Activated CD4-positive, CD25-positive, alpha-beta regulatory T cell treated with anti-CD3 and anti-CD28 coated beads, Interleukin-2, amount 50 U/mL, for 72 hours (primary cell): ENCODE results near the gene ANXA1.

Experiments
- DNase-seq: peaks from one replicate; pipeline ENCODE4 v3.0.0; 2021

ANXA1 gene

DNA sequence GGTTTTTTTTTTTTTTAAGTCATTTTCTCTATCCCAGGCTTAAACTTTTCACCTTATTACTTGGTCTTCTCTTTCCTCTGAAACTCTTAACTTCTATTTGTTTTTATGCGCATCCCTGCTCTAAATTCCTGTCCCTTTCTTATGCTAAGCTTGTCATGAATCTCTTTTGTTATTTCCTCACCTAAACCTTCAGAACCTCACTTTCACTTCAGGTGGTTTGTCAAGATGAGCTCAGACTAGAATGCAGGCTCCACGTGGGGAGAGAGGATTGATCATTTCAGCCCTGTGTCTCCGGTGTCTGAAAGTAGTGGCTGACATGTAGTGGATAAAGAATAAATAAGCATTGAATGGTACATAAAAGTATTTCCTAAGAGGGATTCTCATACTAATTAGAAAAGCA is 63.6 kb downstream of the ANXA1 start:
- DNase-seq = no peak

GRCh38 chr9:73216100-73216499 is 64.4 kb downstream of the ANXA1 start:
- no peak for DNase-seq
